SK-N-SH treated with all-trans-retinoic acid at 6 μM for 48 hours (cell line): ENCODE data around the gene NUP93.

Experiments
- BACH2 ChIP-seq: fragments of 250-450 bp; sonication (Bioruptor Pico); IDR thresholded peaks from 2 replicates; pipeline ENCODE4 v1.9.0; 2021; ENCODE audit warnings: mild to moderate bottlenecking, borderline replicate concordance
- ESRRG ChIP-seq: fragments of 250-450 bp; sonication (Bioruptor Pico); IDR thresholded peaks from 2 replicates; pipeline ENCODE4 v1.6.1; 2021; ENCODE audit warnings: mild to moderate bottlenecking
- GLIS3 ChIP-seq: fragments of 250-450 bp; sonication (Bioruptor Pico); IDR thresholded peaks from 2 replicates; pipeline ENCODE4 v1.5.0; 2020; ENCODE audit warnings: mild to moderate bottlenecking, moderate library complexity
- ISL1 ChIP-seq: fragments of 250-450 bp; sonication (Bioruptor Pico); IDR thresholded peaks from 2 replicates; pipeline ENCODE4 v2.1.2; 2022; ENCODE audit warnings: mild to moderate bottlenecking, moderate library complexity
- PATZ1 ChIP-seq: fragments of 250-450 bp; sonication (Bioruptor Pico); IDR thresholded peaks from 2 replicates; pipeline ENCODE4 v1.8.0; 2020; ENCODE audit warnings: mild to moderate bottlenecking, moderate library complexity, borderline replicate concordance
- TCF4 ChIP-seq: fragments of 250-450 bp; sonication (Bioruptor Pico); IDR thresholded peaks from 2 replicates; pipeline ENCODE4 v1.8.0; 2021; ENCODE audit warnings: mild to moderate bottlenecking, moderate library complexity, borderline replicate concordance
- TOX ChIP-seq: fragments of 250-450 bp; sonication (Bioruptor Pico); IDR thresholded peaks from 2 replicates; pipeline ENCODE4 v1.8.0; 2021; ENCODE audit warnings: mild to moderate bottlenecking, moderate library complexity, borderline replicate concordance
- ZFP3 ChIP-seq: fragments of 250-450 bp; sonication (Bioruptor Pico); IDR thresholded peaks from 2 replicates; pipeline ENCODE4 v1.5.0; 2020; ENCODE audit warnings: mild to moderate bottlenecking, moderate library complexity
- ZFP30 ChIP-seq: fragments of 450-650 bp; formaldehyde crosslinking; IDR thresholded peaks from 2 replicates; pipeline ENCODE4 v1.5.0; 2022; ENCODE audit warnings: mild to moderate bottlenecking, moderate library complexity
- ZNF565 ChIP-seq: fragments of 450-650 bp; formaldehyde crosslinking; conservative IDR thresholded peaks from 2 replicates; pipeline ENCODE4 v1.5.0; 2020; ENCODE audit warnings: low read depth, mild to moderate bottlenecking, moderate library complexity
- ZNF8 ChIP-seq: fragments of 450-650 bp; formaldehyde crosslinking; IDR thresholded peaks from 2 replicates; pipeline ENCODE4 v1.5.0; 2020; ENCODE audit warnings: mild to moderate bottlenecking, moderate library complexity
- TF ChIP-seq, protein P1 (sequence below): fragments of 250-450 bp; sonication (Bioruptor Pico); IDR thresholded peaks from 2 replicates; pipeline ENCODE4 v1.5.0; 2020; ENCODE audit warnings: mild to moderate bottlenecking, moderate library complexity
- TF ChIP-seq, protein P2 (sequence below): fragments of 250-450 bp; sonication (Bioruptor Pico); IDR thresholded peaks from 2 replicates; pipeline ENCODE4 v1.5.1; 2020; ENCODE audit warnings: low read depth, mild to moderate bottlenecking, moderate library complexity

- TF ChIP-seq TOX (CRISPR knock-in tag), result no peak
- no peak for TF ChIP-seq ZNF565 (CRISPR knock-in tag)
- TF ChIP-seq GLIS3, result no peak
- TF ChIP-seq, protein P1, sequence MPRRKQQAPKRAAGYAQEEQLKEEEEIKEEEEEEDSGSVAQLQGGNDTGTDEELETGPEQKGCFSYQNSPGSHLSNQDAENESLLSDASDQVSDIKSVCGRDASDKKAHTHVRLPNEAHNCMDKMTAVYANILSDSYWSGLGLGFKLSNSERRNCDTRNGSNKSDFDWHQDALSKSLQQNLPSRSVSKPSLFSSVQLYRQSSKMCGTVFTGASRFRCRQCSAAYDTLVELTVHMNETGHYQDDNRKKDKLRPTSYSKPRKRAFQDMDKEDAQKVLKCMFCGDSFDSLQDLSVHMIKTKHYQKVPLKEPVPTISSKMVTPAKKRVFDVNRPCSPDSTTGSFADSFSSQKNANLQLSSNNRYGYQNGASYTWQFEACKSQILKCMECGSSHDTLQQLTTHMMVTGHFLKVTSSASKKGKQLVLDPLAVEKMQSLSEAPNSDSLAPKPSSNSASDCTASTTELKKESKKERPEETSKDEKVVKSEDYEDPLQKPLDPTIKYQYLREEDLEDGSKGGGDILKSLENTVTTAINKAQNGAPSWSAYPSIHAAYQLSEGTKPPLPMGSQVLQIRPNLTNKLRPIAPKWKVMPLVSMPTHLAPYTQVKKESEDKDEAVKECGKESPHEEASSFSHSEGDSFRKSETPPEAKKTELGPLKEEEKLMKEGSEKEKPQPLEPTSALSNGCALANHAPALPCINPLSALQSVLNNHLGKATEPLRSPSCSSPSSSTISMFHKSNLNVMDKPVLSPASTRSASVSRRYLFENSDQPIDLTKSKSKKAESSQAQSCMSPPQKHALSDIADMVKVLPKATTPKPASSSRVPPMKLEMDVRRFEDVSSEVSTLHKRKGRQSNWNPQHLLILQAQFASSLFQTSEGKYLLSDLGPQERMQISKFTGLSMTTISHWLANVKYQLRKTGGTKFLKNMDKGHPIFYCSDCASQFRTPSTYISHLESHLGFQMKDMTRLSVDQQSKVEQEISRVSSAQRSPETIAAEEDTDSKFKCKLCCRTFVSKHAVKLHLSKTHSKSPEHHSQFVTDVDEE (CRISPR knock-in tag), result no peak
- TF ChIP-seq ZNF8 (CRISPR knock-in tag), result no peak
- no peak for TF ChIP-seq BACH2 (CRISPR knock-in tag)
- TF ChIP-seq ISL1 (CRISPR knock-in tag), result no peak
- TF ChIP-seq ZFP3 (CRISPR knock-in tag), result no peak
- TF ChIP-seq PATZ1 (CRISPR knock-in tag), result no peak
- TF ChIP-seq ESRRG (CRISPR knock-in tag), result no peak
- TF ChIP-seq, protein P2, sequence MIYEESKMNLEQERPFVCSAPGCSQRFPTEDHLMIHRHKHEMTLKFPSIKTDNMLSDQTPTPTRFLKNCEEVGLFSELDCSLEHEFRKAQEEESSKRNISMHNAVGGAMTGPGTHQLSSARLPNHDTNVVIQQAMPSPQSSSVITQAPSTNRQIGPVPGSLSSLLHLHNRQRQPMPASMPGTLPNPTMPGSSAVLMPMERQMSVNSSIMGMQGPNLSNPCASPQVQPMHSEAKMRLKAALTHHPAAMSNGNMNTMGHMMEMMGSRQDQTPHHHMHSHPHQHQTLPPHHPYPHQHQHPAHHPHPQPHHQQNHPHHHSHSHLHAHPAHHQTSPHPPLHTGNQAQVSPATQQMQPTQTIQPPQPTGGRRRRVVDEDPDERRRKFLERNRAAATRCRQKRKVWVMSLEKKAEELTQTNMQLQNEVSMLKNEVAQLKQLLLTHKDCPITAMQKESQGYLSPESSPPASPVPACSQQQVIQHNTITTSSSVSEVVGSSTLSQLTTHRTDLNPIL, result no peak
- TF ChIP-seq ZFP30, result no peak
- no peak for TF ChIP-seq TCF4 (CRISPR knock-in tag)
Measured at GRCh38 chr16:56889206-56889605, 159.3 kb downstream of the NUP93 start.
